K562 (cell line): Measurements from ENCODE around the gene PRPSAP1. TPM values are rescaled to one million over a fixed set of nuclear protein-coding genes. Genes with fewer than 3 reads are reported as not detected.

ENCODE experiments used
- ARNT ChIP-seq, 2 experiments: fragments of 450-650 bp; IDR thresholded peaks; 2 replicates each; pipeline ENCODE4 v1.6.1; 2016; ENCODE audit warnings: mild to moderate bottlenecking in 1 of 2
- DDX20 ChIP-seq: fragments of 450-650 bp; IDR thresholded peaks from 2 replicates; pipeline ENCODE4 v1.6.1; 2016; ENCODE audit warnings: missing genetic modification characterization, low read depth, mild to moderate bottlenecking, missing compliant biosample characterization, moderate library complexity
- FOXK1 ChIP-seq: sonication (generic); formaldehyde crosslinking; IDR thresholded peaks from 2 replicates; pipeline ENCODE4 v1.8.0; 2022; ENCODE audit warnings: missing genetic modification reagents, mild to moderate bottlenecking, borderline replicate concordance
- HMG20B ChIP-seq: fragments of 250-450 bp; sonication (Bioruptor Pico); IDR thresholded peaks from 2 replicates; pipeline ENCODE4 v1.5.0; 2021; ENCODE audit warnings: mild to moderate bottlenecking
- HNRNPL ChIP-seq: fragments of 200-400 bp; formaldehyde crosslinking; IDR thresholded peaks from 2 replicates; pipeline ENCODE4 v1.6.1; 2017; ENCODE audit warnings: low read depth, mild to moderate bottlenecking, low read length
- KAT8 ChIP-seq: fragments of 450-650 bp; IDR thresholded peaks from 2 replicates; pipeline ENCODE4 v1.6.1; 2016; ENCODE audit warnings: low read depth, mild to moderate bottlenecking
- MYNN ChIP-seq, 2 experiments: sonication (generic); formaldehyde crosslinking in 1 of 2; IDR thresholded peaks; 2 replicates each; pipeline versions ENCODE4 v1.5.0 to v1.6.1; 2016 to 2020; ENCODE audit warnings: antibody characterized with exemption in 1 of 2, missing genetic modification reagents in 1 of 2
- NCOA1 ChIP-seq: fragments of 450-650 bp; IDR thresholded peaks from 2 replicates; pipeline ENCODE4 v1.6.1; 2016; ENCODE audit warnings: low read depth
- PRPF4 ChIP-seq: fragments of 200-400 bp; formaldehyde crosslinking; IDR thresholded peaks from one replicate; pipeline ENCODE4 v1.6.1; 2017; ENCODE audit warnings: low read length, low read depth, mild to moderate bottlenecking; ENCODE audit not compliant: insufficient read depth, poor library complexity, severe bottlenecking
- SRSF7 ChIP-seq: fragments of 200-400 bp; formaldehyde crosslinking; optimal IDR thresholded peaks from 2 replicates; pipeline ENCODE3; 2017; ENCODE audit warnings: mild to moderate bottlenecking, low read depth, low read length
- TCF7 ChIP-seq: sonication (generic); IDR thresholded peaks from 2 replicates; pipeline ENCODE4 v1.6.1; 2016; ENCODE audit warnings: antibody characterized with exemption, borderline replicate concordance
- TEAD1 ChIP-seq, 2 experiments: fragments of 450-650 bp in 1 of 2; sonication (generic) in 1 of 2; formaldehyde crosslinking; IDR thresholded peaks; 2 replicates each; pipeline versions ENCODE4 v1.4.0 to v1.8.0; 2020 to 2022; ENCODE audit warnings: mild to moderate bottlenecking in 2 of 2, missing genetic modification reagents in 1 of 2
- THRB ChIP-seq: fragments of 450-650 bp; formaldehyde crosslinking; conservative IDR thresholded peaks from 2 replicates; pipeline ENCODE4 v1.4.0; 2022; ENCODE audit warnings: mild to moderate bottlenecking, missing genetic modification characterization
- ZNF184 ChIP-seq: sonication (generic); formaldehyde crosslinking; IDR thresholded peaks from 2 replicates; pipeline ENCODE4 v1.5.0; 2020; ENCODE audit warnings: missing genetic modification reagents
- ZNF407 ChIP-seq: fragments of 450-650 bp; IDR thresholded peaks from 2 replicates; pipeline ENCODE4 v1.6.1; 2016; ENCODE audit warnings: low read depth
- ZNF511 ChIP-seq: sonication (generic); formaldehyde crosslinking; IDR thresholded peaks from 2 replicates; pipeline ENCODE4 v1.8.0; 2022; ENCODE audit warnings: mild to moderate bottlenecking, missing genetic modification reagents
- polyA plus RNA-seq, 8 experiments: library from polyadenylated mRNA; depleted of rRNA in 4 of 8; stranded (reverse) in 5 of 8; unstranded in 3 of 8; fragments of >200 nt; fragmentation: Nextera tagmentation in 2 of 8; fragmentation: Illumina TruSeq in 1 of 8; extraction: Ambion mirVana in 2 of 8; extraction: Trizol in 1 of 8; gene quantifications; 2 replicates each; pipeline versions ENCODE4 v1.2.1 to v1.2.3, GENCODE V29; 2011 to 2014; ENCODE audit warnings: inconsistent platforms in 1 of 8, missing spikeins in 1 of 8
- total RNA-seq, 7 experiments: library from RNA; depleted of rRNA in 6 of 7; stranded (reverse); fragments of >200 nt in 6 of 7; fragmentation: Illumina TruSeq in 2 of 7; extraction: Trizol in 2 of 7; gene quantifications; 2 replicates each; pipeline versions ENCODE4 v1.2.1 to v1.2.3, GENCODE V29; 2011 to 2021; ENCODE audit warnings: low replicate concordance in 1 of 7

PRPSAP1 gene
- total and polyA plus RNA-seq, 9 of the 15 experiments (the other 6 are each of a cell fraction or from before 2014, with no cell fraction given) = 21.9 to 77.1 (median 40.8) TPM

- TF ChIP-seq ZNF407 = no peak
- TF ChIP-seq TEAD1 (CRISPR knock-in tag; IDR thresholded peaks at IDR 0.05) = peak in 1 of 2 experiments; percentile 84; a peak in 1 of 4 replicates
- TF ChIP-seq ZNF511 (CRISPR knock-in tag) = peak; percentile 96
- TF ChIP-seq TCF7 = no peak
- TF ChIP-seq DDX20 = no peak
- TF ChIP-seq SRSF7 = no peak
- no peak for TF ChIP-seq HMG20B (CRISPR knock-in tag)
- TF ChIP-seq HNRNPL = peak; percentile 94
- TF ChIP-seq MYNN (IDR thresholded peaks at IDR 0.05) = peak; percentile 89
- no peak for TF ChIP-seq MYNN (CRISPR knock-in tag; IDR thresholded peaks at IDR 0.05)
- TF ChIP-seq PRPF4 = no peak
- no peak for TF ChIP-seq THRB (CRISPR knock-in tag)
- no peak for TF ChIP-seq NCOA1
- TF ChIP-seq ARNT (IDR thresholded peaks at IDR 0.05) = no peak
- TF ChIP-seq ZNF184 (CRISPR knock-in tag) = no peak
- no peak for TF ChIP-seq KAT8
- TF ChIP-seq FOXK1 (CRISPR knock-in tag) = peak; percentile 99
Observed at GRCh38 chr17:76385892-76386786, 32.4 kb upstream of the PRPSAP1 start (continued).
